Renal pelvis (tissue), 12 donors: Measurements from ENCODE around the gene GLMP. TPM values are rescaled to one million over a fixed set of nuclear protein-coding genes. Genes with fewer than 3 reads are reported as not detected.
"Not testable (repeated sequence)": the region's sequence is repeated elsewhere in the genome, so short reads cannot be mapped to it uniquely, and the experiment has no call there.

Experiments used
- DNase-seq: peaks from one replicate; pipeline ENCODE4 v3.0.0-alpha.2; 2013
- long read RNA-seq, 16 experiments: transcript quantifications; one replicate each; lab custom pipeline, GENCODE V29; 2026
- polyA plus RNA-seq, 3 donors: library from polyadenylated mRNA; unstranded; fragments of 120-200 nt; gene quantifications; one replicate each; pipeline ENCODE4 v1.2.1, GENCODE V29; 2013; ENCODE audit not compliant: insufficient read length in 3 of 3

GLMP gene
- 10 to 100 TPM; 63.9 to 71.9 (median 66.9) TPM for polyA plus RNA-seq
- long read RNA-seq, donor 1, transcript GLMP-201 (6 exons, 1,604 nt): major isoform, 10 of 23 reads
- long read RNA-seq, donor 1, partial matches to known transcripts: 7 of 23 reads
- long read RNA-seq, donor 1, other reads (novel, unspliced or antisense): 0 of 23 reads
- long read RNA-seq, donor 2, transcript GLMP-201 (6 exons, 1,604 nt): major isoform, 19 of 41 reads
- long read RNA-seq, donor 2, partial matches to known transcripts: 12 of 41 reads
- long read RNA-seq, donor 2, other reads (novel, unspliced or antisense): 0 of 41 reads
- long read RNA-seq, donor 3, transcript GLMP-201 (6 exons, 1,604 nt): major isoform, 10 of 21 reads
- long read RNA-seq, donor 3, partial matches to known transcripts: 8 of 21 reads
- long read RNA-seq, donor 3, other reads (novel, unspliced or antisense): 0 of 21 reads
- long read RNA-seq, donor 4, transcript GLMP-201 (6 exons, 1,604 nt): major isoform, 18 of 25 reads
- long read RNA-seq, donor 4, partial matches to known transcripts: 0 of 25 reads
- long read RNA-seq, donor 4, other reads (novel, unspliced or antisense): 0 of 25 reads
- long read RNA-seq, donor 5, partial matches to known transcripts: 0 of 7 reads
- long read RNA-seq, donor 5, other reads (novel, unspliced or antisense): 0 of 7 reads
- long read RNA-seq, donor 6, transcript GLMP-201 (6 exons, 1,604 nt): major isoform, 10 of 15 reads
- long read RNA-seq, donor 6, partial matches to known transcripts: 0 of 15 reads
- long read RNA-seq, donor 6, other reads (novel, unspliced or antisense): 0 of 15 reads
- long read RNA-seq, donor 7, transcript GLMP-201 (6 exons, 1,604 nt): major isoform, 12 of 38 reads
- long read RNA-seq, donor 7, partial matches to known transcripts: 21 of 38 reads
- long read RNA-seq, donor 7, other reads (novel, unspliced or antisense): 0 of 38 reads
- long read RNA-seq, donor 8, partial matches to known transcripts: 0 of 3 reads
- long read RNA-seq, donor 8, other reads (novel, unspliced or antisense): 0 of 3 reads
- long read RNA-seq, donor 9, transcript GLMP-201 (6 exons, 1,604 nt): major isoform, 16 of 42 reads
- long read RNA-seq, donor 9, partial matches to known transcripts: 19 of 42 reads
- long read RNA-seq, donor 9, other reads (novel, unspliced or antisense): 0 of 42 reads
- long read RNA-seq, donor 10, transcript GLMP-201 (6 exons, 1,604 nt): major isoform, 12 of 19 reads
- long read RNA-seq, donor 10, partial matches to known transcripts: 5 of 19 reads
- long read RNA-seq, donor 10, other reads (novel, unspliced or antisense): 0 of 19 reads
- long read RNA-seq, donor 11, transcript GLMP-201 (6 exons, 1,604 nt): major isoform, 15 of 31 reads
- long read RNA-seq, donor 11, partial matches to known transcripts: 11 of 31 reads
- long read RNA-seq, donor 11, other reads (novel, unspliced or antisense): 0 of 31 reads
- long read RNA-seq, donor 12, transcript GLMP-201 (6 exons, 1,604 nt): major isoform, 14 of 25 reads
- long read RNA-seq, donor 12, partial matches to known transcripts: 5 of 25 reads
- long read RNA-seq, donor 12, other reads (novel, unspliced or antisense): 0 of 25 reads
- long read RNA-seq, donor 13, transcript GLMP-201 (6 exons, 1,604 nt): major isoform, 9 of 10 reads
- long read RNA-seq, donor 13, partial matches to known transcripts: 0 of 10 reads
- long read RNA-seq, donor 13, other reads (novel, unspliced or antisense): 0 of 10 reads
- long read RNA-seq, donor 14: 0 reads
- long read RNA-seq, donor 15, transcript GLMP-201 (6 exons, 1,604 nt): major isoform, 31 of 50 reads
- long read RNA-seq, donor 15, partial matches to known transcripts: 12 of 50 reads
- long read RNA-seq, donor 15, other reads (novel, unspliced or antisense): 0 of 50 reads
- long read RNA-seq, donor 16, transcript GLMP-215 (5 exons, 1,364 nt): minor isoform, 5 of 22 reads
- long read RNA-seq, donor 16, transcript GLMP-201 (6 exons, 1,604 nt): major isoform, 14 of 22 reads
- long read RNA-seq, donor 16, partial matches to known transcripts: 0 of 22 reads
- long read RNA-seq, donor 16, other reads (novel, unspliced or antisense): 0 of 22 reads

- peak; percentile 54 for DNase-seq
Measured at GRCh38 chr1:156295391-156295947, at the start of gene GLMP. GLMP (minus strand) TSS chr1:156295679; CDS start chr1:156295645, 34 bp downstream.

- DNase-seq: no peak
Measured at GRCh38 chr1:156344409-156344808, 48.9 kb upstream of the GLMP start.

- no peak for DNase-seq
Measured at GRCh38 chr1:156342166-156342955, 46.9 kb upstream of the GLMP start.

GRCh38 chr1:156338180-156338976 is 42.9 kb upstream of the GLMP start, which contains the start of the genes CCT3 and TSACC:
CCT3 (minus strand) TSS chr1:156338292; CDS start chr1:156338184, 108 bp downstream.
TSACC (plus strand) TSS chr1:156338526; CDS start chr1:156339758, 1,232 bp downstream.
- DNase-seq: peak; percentile 100

GRCh38 chr1:156337888-156338179 is 42.4 kb upstream of the GLMP start:
- no peak for DNase-seq

GRCh38 chr1:156337052-156337887 is 41.8 kb upstream of the GLMP start:
- no peak for DNase-seq

GRCh38 chr1:156336242-156336641 is 40.8 kb upstream of the GLMP start:
- no peak for DNase-seq

- not testable (repeated sequence) for DNase-seq
Measured at GRCh38 chr1:156323179-156323578, 27.7 kb upstream of the GLMP start.

GRCh38 chr1:156320560-156320959 is 25.1 kb upstream of the GLMP start:
- no peak for DNase-seq

- no peak for DNase-seq
Measured at GRCh38 chr1:156319664-156320063, 24.2 kb upstream of the GLMP start.

- no peak for DNase-seq
Measured at GRCh38 chr1:156316909-156317308, 21.4 kb upstream of the GLMP start.

GRCh38 chr1:156310962-156311361 is 15.5 kb upstream of the GLMP start:
- no peak for DNase-seq

GRCh38 chr1:156308078-156308477 is 12.6 kb upstream of the GLMP start:
- no peak for DNase-seq

GRCh38 chr1:156305215-156305614 is 9.7 kb upstream of the GLMP start:
- no peak for DNase-seq

GRCh38 chr1:156303241-156303640 is 7.8 kb upstream of the GLMP start:
- no peak for DNase-seq

GRCh38 chr1:156298852-156299357 is 3.4 kb upstream of the GLMP start, which contains the start of gene VHLL:
VHLL (minus strand) TSS chr1:156299307; CDS start chr1:156299189, 118 bp downstream.
- DNase-seq: no peak

- DNase-seq: no peak
Measured at GRCh38 chr1:156293895-156294294, 1.6 kb downstream of the GLMP start.
